ENCODE data around the gene THOC7. TPM values are rescaled to one million over a fixed set of nuclear protein-coding genes. Genes with fewer than 3 reads are reported as not detected.

The THOC7 gene
- total RNA-seq, 1 donor from 2014 or later: 28.7 TPM

GRCh38 chr3:63867225-63867624, 3.6 kb upstream of the THOC7 start:
- Histone ChIP-seq H3K36me3 (ENCODE audit: control insufficient read depth in 3 of 3, insufficient read depth in 3 of 3, low read length in 3 of 3) (no peaks in the 10 kb centered on the region), H3K9ac (ENCODE audit: low read depth in 1 of 3, low read length in 3 of 3) (no peak overlapping the region), H3K4me1 (ENCODE audit: control insufficient read depth in 3 of 3, insufficient read depth in 3 of 3, low read length in 3 of 3) (peaks cover 15 to 18% (median 15%) of the 10 kb centered on the region in 3 donors), H3K9me3 (ENCODE audit: control insufficient read depth in 3 of 3, low read length in 3 of 3) (no peaks in the 10 kb centered on the region), H3K27me3 (ENCODE audit: control insufficient read depth in 3 of 3, insufficient read depth in 3 of 3, low read length in 3 of 3) (no peaks in the 10 kb centered on the region), H3K4me3 (ENCODE audit: low read length in 3 of 3) (no peak overlapping the region), H3K27ac (ENCODE audit: low read depth, low read length) (no peak overlapping the region)

- Histone ChIP-seq H3K27ac (ENCODE audit: low read depth, low read length) (peak overlapping the region; percentile 78), H3K9me3 (ENCODE audit: control insufficient read depth in 3 of 3, low read length in 3 of 3) (no peaks in the 10 kb centered on the region), H3K27me3 (ENCODE audit: control insufficient read depth in 3 of 3, insufficient read depth in 3 of 3, low read length in 3 of 3) (no peaks in the 10 kb centered on the region)
These were observed 1.3 kb upstream of the THOC7 start for GRCh38 chr3:63864965-63865327.

GRCh38 chr3:63864008-63864964, 681 bp upstream of the THOC7 start:
- no peaks in the 10 kb centered on the region for H3K9me3 ChIP-seq (ENCODE audit: control insufficient read depth in 3 of 3, low read length in 3 of 3)
- peak overlapping the region; percentile 75 to 83 (median 77) for H3K9ac ChIP-seq (ENCODE audit: low read depth in 1 of 3, low read length in 3 of 3)
- H3K27me3 ChIP-seq (ENCODE audit: control insufficient read depth in 3 of 3, insufficient read depth in 3 of 3, low read length in 3 of 3): no peaks in the 10 kb centered on the region
- peaks cover 5 to 26% (median 12%) of the 10 kb centered on the region in 3 donors for H3K4me1 ChIP-seq (ENCODE audit: control insufficient read depth in 3 of 3, insufficient read depth in 3 of 3, low read length in 3 of 3)
- H3K27ac ChIP-seq (ENCODE audit: low read depth, low read length): peak overlapping the region; percentile 78
- H3K4me3 ChIP-seq (ENCODE audit: low read length in 3 of 3): peak overlapping the region; percentile 67 to 87 (median 74)
- H3K36me3 ChIP-seq (ENCODE audit: control insufficient read depth in 3 of 3, insufficient read depth in 3 of 3, low read length in 3 of 3): no peaks in the 10 kb centered on the region

More at GRCh38 chr3:63864965-63865327, 1.3 kb upstream of the THOC7 start:
- H3K4me3 ChIP-seq (ENCODE audit: low read length in 3 of 3): peak overlapping the region; percentile 67 to 87 (median 74)
- H3K36me3 ChIP-seq (ENCODE audit: control insufficient read depth in 3 of 3, insufficient read depth in 3 of 3, low read length in 3 of 3): no peaks in the 10 kb centered on the region
- H3K4me1 ChIP-seq (ENCODE audit: control insufficient read depth in 3 of 3, insufficient read depth in 3 of 3, low read length in 3 of 3): peaks cover 5 to 26% (median 12%) of the 10 kb centered on the region in 3 donors
- peak overlapping the region; percentile 75 to 83 (median 77) for H3K9ac ChIP-seq (ENCODE audit: low read depth in 1 of 3, low read length in 3 of 3)

- no peaks in the 10 kb centered on the region for H3K9me3 ChIP-seq (ENCODE audit: control insufficient read depth in 3 of 3, low read length in 3 of 3)
- H3K27ac ChIP-seq (ENCODE audit: low read depth, low read length): peak overlapping the region; percentile 89
- peaks cover 5 to 30% (median 12%) of the 10 kb centered on the region in 3 donors for H3K4me1 ChIP-seq (ENCODE audit: control insufficient read depth in 3 of 3, insufficient read depth in 3 of 3, low read length in 3 of 3)
- no peaks in the 10 kb centered on the region for H3K36me3 ChIP-seq (ENCODE audit: control insufficient read depth in 3 of 3, insufficient read depth in 3 of 3, low read length in 3 of 3)
- peak overlapping the region; percentile 87 to 97 (median 92) for H3K9ac ChIP-seq (ENCODE audit: low read depth in 1 of 3, low read length in 3 of 3)
- no peaks in the 10 kb centered on the region for H3K27me3 ChIP-seq (ENCODE audit: control insufficient read depth in 3 of 3, insufficient read depth in 3 of 3, low read length in 3 of 3)
- peak overlapping the region; percentile 80 to 91 (median 87) for H3K4me3 ChIP-seq (ENCODE audit: low read length in 3 of 3)
These were observed 828 bp downstream of the THOC7 start for GRCh38 chr3:63862804-63863149.

GRCh38 chr3:63861306-63861705, 2.3 kb downstream of the THOC7 start:
- Histone ChIP-seq H3K4me3 (ENCODE audit: low read length in 3 of 3) (no peak overlapping the region), H3K9ac (ENCODE audit: low read depth in 1 of 3, low read length in 3 of 3) (no peak overlapping the region), H3K4me1 (ENCODE audit: control insufficient read depth in 3 of 3, insufficient read depth in 3 of 3, low read length in 3 of 3) (peaks cover 5 to 30% (median 12%) of the 10 kb centered on the region in 3 donors), H3K9me3 (ENCODE audit: control insufficient read depth in 3 of 3, low read length in 3 of 3) (no peaks in the 10 kb centered on the region), H3K36me3 (ENCODE audit: control insufficient read depth in 3 of 3, insufficient read depth in 3 of 3, low read length in 3 of 3) (no peaks in the 10 kb centered on the region), H3K27ac (ENCODE audit: low read depth, low read length) (no peak overlapping the region), H3K27me3 (ENCODE audit: control insufficient read depth in 3 of 3, insufficient read depth in 3 of 3, low read length in 3 of 3) (no peaks in the 10 kb centered on the region)

GRCh38 chr3:63860776-63861175, 2.8 kb downstream of the THOC7 start:
- Histone ChIP-seq H3K27me3 (ENCODE audit: control insufficient read depth in 3 of 3, insufficient read depth in 3 of 3, low read length in 3 of 3) (no peaks in the 10 kb centered on the region), H3K9ac (ENCODE audit: low read depth in 1 of 3, low read length in 3 of 3) (peak overlapping the region in 1 of 3 donors; percentile 26), H3K4me3 (ENCODE audit: low read length in 3 of 3) (no peak overlapping the region)

GRCh38 chr3:63857311-63857710, 6.3 kb downstream of the THOC7 start:
- H3K27ac ChIP-seq (ENCODE audit: low read depth, low read length): no peak overlapping the region
- H3K4me3 ChIP-seq (ENCODE audit: low read length in 3 of 3): no peak overlapping the region
- no peaks in the 10 kb centered on the region for H3K36me3 ChIP-seq (ENCODE audit: control insufficient read depth in 3 of 3, insufficient read depth in 3 of 3, low read length in 3 of 3)
- H3K9ac ChIP-seq (ENCODE audit: low read depth in 1 of 3, low read length in 3 of 3): no peak overlapping the region
- H3K9me3 ChIP-seq (ENCODE audit: control insufficient read depth in 3 of 3, low read length in 3 of 3): no peaks in the 10 kb centered on the region
- H3K27me3 ChIP-seq (ENCODE audit: control insufficient read depth in 3 of 3, insufficient read depth in 3 of 3, low read length in 3 of 3): no peaks in the 10 kb centered on the region
- peaks cover 0 to 17% (median 0%) of the 10 kb centered on the region in 3 donors for H3K4me1 ChIP-seq (ENCODE audit: control insufficient read depth in 3 of 3, insufficient read depth in 3 of 3, low read length in 3 of 3)

More at GRCh38 chr3:63860776-63861175, 2.8 kb downstream of the THOC7 start:
- Histone ChIP-seq H3K27ac (ENCODE audit: low read depth, low read length) (no peak overlapping the region), H3K4me1 (ENCODE audit: control insufficient read depth in 3 of 3, insufficient read depth in 3 of 3, low read length in 3 of 3) (peaks cover 5 to 30% (median 12%) of the 10 kb centered on the region in 3 donors), H3K36me3 (ENCODE audit: control insufficient read depth in 3 of 3, insufficient read depth in 3 of 3, low read length in 3 of 3) (no peaks in the 10 kb centered on the region), H3K9me3 (ENCODE audit: control insufficient read depth in 3 of 3, low read length in 3 of 3) (no peaks in the 10 kb centered on the region)

GRCh38 chr3:63855333-63855940, 8.2 kb downstream of the THOC7 start:
- H3K27me3 ChIP-seq (ENCODE audit: control insufficient read depth in 3 of 3, insufficient read depth in 3 of 3, low read length in 3 of 3): no peaks in the 10 kb centered on the region

GRCh38 chr3:63853106-63853505, 10.5 kb downstream of the THOC7 start:
- H3K36me3 ChIP-seq (ENCODE audit: control insufficient read depth in 3 of 3, insufficient read depth in 3 of 3, low read length in 3 of 3): no peaks in the 10 kb centered on the region
- H3K9ac ChIP-seq (ENCODE audit: low read depth in 1 of 3, low read length in 3 of 3): no peak overlapping the region
- H3K9me3 ChIP-seq (ENCODE audit: control insufficient read depth in 3 of 3, low read length in 3 of 3): no peaks in the 10 kb centered on the region
- no peak overlapping the region for H3K4me3 ChIP-seq (ENCODE audit: low read length in 3 of 3)
- no peaks in the 10 kb centered on the region for H3K4me1 ChIP-seq (ENCODE audit: control insufficient read depth in 3 of 3, insufficient read depth in 3 of 3, low read length in 3 of 3)
- no peak overlapping the region for H3K27ac ChIP-seq (ENCODE audit: low read depth, low read length)
- H3K27me3 ChIP-seq (ENCODE audit: control insufficient read depth in 3 of 3, insufficient read depth in 3 of 3, low read length in 3 of 3): no peaks in the 10 kb centered on the region

More at GRCh38 chr3:63855333-63855940, 8.2 kb downstream of the THOC7 start:
- Histone ChIP-seq H3K9me3 (ENCODE audit: control insufficient read depth in 3 of 3, low read length in 3 of 3) (no peaks in the 10 kb centered on the region), H3K4me3 (ENCODE audit: low read length in 3 of 3) (no peak overlapping the region), H3K27ac (ENCODE audit: low read depth, low read length) (no peak overlapping the region), H3K9ac (ENCODE audit: low read depth in 1 of 3, low read length in 3 of 3) (no peak overlapping the region), H3K4me1 (ENCODE audit: control insufficient read depth in 3 of 3, insufficient read depth in 3 of 3, low read length in 3 of 3) (peaks cover 0 to 4% (median 0%) of the 10 kb centered on the region in 3 donors), H3K36me3 (ENCODE audit: control insufficient read depth in 3 of 3, insufficient read depth in 3 of 3, low read length in 3 of 3) (no peaks in the 10 kb centered on the region)

- Histone ChIP-seq H3K4me3 (ENCODE audit: low read length in 3 of 3) (no peak overlapping the region), H3K27me3 (ENCODE audit: control insufficient read depth in 3 of 3, insufficient read depth in 3 of 3, low read length in 3 of 3) (no peaks in the 10 kb centered on the region), H3K27ac (ENCODE audit: low read depth, low read length) (no peak overlapping the region), H3K4me1 (ENCODE audit: control insufficient read depth in 3 of 3, insufficient read depth in 3 of 3, low read length in 3 of 3) (no peaks in the 10 kb centered on the region), H3K9ac (ENCODE audit: low read depth in 1 of 3, low read length in 3 of 3) (no peak overlapping the region), H3K36me3 (ENCODE audit: control insufficient read depth in 3 of 3, insufficient read depth in 3 of 3, low read length in 3 of 3) (no peaks in the 10 kb centered on the region), H3K9me3 (ENCODE audit: control insufficient read depth in 3 of 3, low read length in 3 of 3) (no peaks in the 10 kb centered on the region)
These were observed 12.3 kb downstream of the THOC7 start for GRCh38 chr3:63851287-63851686.

Data from skeletal muscle tissue (tissue), 4 donors.